Measurements from ENCODE around the gene PHF20. TPM values are rescaled to one million over a fixed set of nuclear protein-coding genes. Genes with fewer than 3 reads are reported as not detected.
"Not testable (repeated sequence)": the region's sequence is repeated elsewhere in the genome, so short reads cannot be mapped to it uniquely, and the experiment has no call there.

The PHF20 gene
- total RNA-seq, 1 donor from 2014 or later: 44.6 TPM

GRCh38 chr20:35892871-35893270, 121.1 kb downstream of the PHF20 start:
- no peak overlapping the region for H3K27ac Mint-ChIP-seq (ENCODE audit: unreplicated experiment)
- H3K4me1 Mint-ChIP-seq (ENCODE audit: low read depth): peaks cover 8% of the 10 kb centered on the region

GRCh38 chr20:35893942-35894341, 122.1 kb downstream of the PHF20 start:
- Mint-ChIP-seq H3K4me3 (ENCODE audit: unreplicated experiment) (no peak overlapping the region), H3K36me3 (ENCODE audit: low read depth) (peaks cover 3% of the 10 kb centered on the region), H3K4me1 (ENCODE audit: low read depth) (peaks cover 8% of the 10 kb centered on the region), H3K9me3 (ENCODE audit: low read depth) (no peaks in the 10 kb centered on the region), H3K27ac (ENCODE audit: unreplicated experiment) (no peak overlapping the region), H3K27me3 (ENCODE audit: low read depth) (no peaks in the 10 kb centered on the region)
- no peak for TF ChIP-seq CTCF (IDR thresholded peaks at IDR 0.05)
- no peak for DNase-seq (ENCODE audit: low spot score)

More at GRCh38 chr20:35892871-35893270, 121.1 kb downstream of the PHF20 start:
- H3K9me3 Mint-ChIP-seq (ENCODE audit: low read depth): no peaks in the 10 kb centered on the region
- no peak for DNase-seq (ENCODE audit: low spot score)
- no peaks in the 10 kb centered on the region for H3K27me3 Mint-ChIP-seq (ENCODE audit: low read depth)
- TF ChIP-seq CTCF (IDR thresholded peaks at IDR 0.05): no peak
- peaks cover 3% of the 10 kb centered on the region for H3K36me3 Mint-ChIP-seq (ENCODE audit: low read depth)
- H3K4me3 Mint-ChIP-seq (ENCODE audit: unreplicated experiment): no peak overlapping the region

GRCh38 chr20:35895516-35895915, 123.7 kb downstream of the PHF20 start:
- not testable (repeated sequence) for DNase-seq (ENCODE audit: low spot score); H3K27me3 Mint-ChIP-seq (ENCODE audit: low read depth); H3K4me1 Mint-ChIP-seq (ENCODE audit: low read depth); H3K36me3 Mint-ChIP-seq (ENCODE audit: low read depth); H3K9me3 Mint-ChIP-seq (ENCODE audit: low read depth); H3K4me3 Mint-ChIP-seq (ENCODE audit: unreplicated experiment); H3K27ac Mint-ChIP-seq (ENCODE audit: unreplicated experiment)

- peaks cover 3% of the 10 kb centered on the region for H3K36me3 Mint-ChIP-seq (ENCODE audit: low read depth)
- no peaks in the 10 kb centered on the region for H3K27me3 Mint-ChIP-seq (ENCODE audit: low read depth)
- peaks cover 17% of the 10 kb centered on the region for H3K4me1 Mint-ChIP-seq (ENCODE audit: low read depth)
- no peak for TF ChIP-seq CTCF (IDR thresholded peaks at IDR 0.05)
- no peak overlapping the region for H3K4me3 Mint-ChIP-seq (ENCODE audit: unreplicated experiment)
- H3K9me3 Mint-ChIP-seq (ENCODE audit: low read depth): no peaks in the 10 kb centered on the region
- DNase-seq (ENCODE audit: low spot score): no peak
- no peak overlapping the region for H3K27ac Mint-ChIP-seq (ENCODE audit: unreplicated experiment)
Measured at GRCh38 chr20:35899064-35899463, 127.2 kb downstream of the PHF20 start.

GRCh38 chr20:35901230-35901629, 129.4 kb downstream of the PHF20 start:
- H3K4me3 Mint-ChIP-seq (ENCODE audit: unreplicated experiment); H3K27me3 Mint-ChIP-seq (ENCODE audit: low read depth); H3K36me3 Mint-ChIP-seq (ENCODE audit: low read depth); DNase-seq (ENCODE audit: low spot score); H3K9me3 Mint-ChIP-seq (ENCODE audit: low read depth): not testable (repeated sequence)
- peak overlapping the region; percentile 84 for H3K27ac Mint-ChIP-seq (ENCODE audit: unreplicated experiment)
- peaks cover 17% of the 10 kb centered on the region for H3K4me1 Mint-ChIP-seq (ENCODE audit: low read depth)

GRCh38 chr20:35901678-35902544, 130.1 kb downstream of the PHF20 start:
- Mint-ChIP-seq H3K4me3 (ENCODE audit: unreplicated experiment) (no peak overlapping the region), H3K9me3 (ENCODE audit: low read depth) (no peaks in the 10 kb centered on the region), H3K27me3 (ENCODE audit: low read depth) (no peaks in the 10 kb centered on the region), H3K27ac (ENCODE audit: unreplicated experiment) (peak overlapping the region; percentile 84), H3K4me1 (ENCODE audit: low read depth) (peaks cover 17% of the 10 kb centered on the region), H3K36me3 (ENCODE audit: low read depth) (peaks cover 6% of the 10 kb centered on the region)
- no peak for DNase-seq (ENCODE audit: low spot score)
- no peak for TF ChIP-seq CTCF (IDR thresholded peaks at IDR 0.05)
